Common myeloid progenitor, CD34-positive (primary cell): ENCODE data around the gene DPM1.

ENCODE experiments used
- CTCF ChIA-PET: fragments of 350-600 bp; sonication (Branson Sonifier 250); formaldehyde crosslinking; loops from one replicate; lab custom pipeline; 2021; ENCODE audit warnings: antibody characterized with exemption; lab: Charles Lee
- POLR2A ChIA-PET: fragments of 350-600 bp; sonication (Branson Sonifier 250); formaldehyde crosslinking; loops from one replicate; lab custom pipeline; 2021; ENCODE audit warnings: antibody characterized with exemption; lab: Charles Lee
- DNase-seq, 3 donors: peaks; one replicate each; pipeline versions ENCODE4 v3.0.0 to v3.0.0-alpha.2; 2013
- H3K27ac ChIP-seq, 2 experiments: 1 replicate in 1 of 2; 2 replicates in 1 of 2; pipeline ENCODE4 v1.7.0; 2013; ENCODE audit warnings: inconsistent platforms in 2 of 2, low read length in 2 of 2, mild to moderate bottlenecking in 2 of 2, low read depth in 1 of 2, moderate library complexity in 1 of 2; ENCODE audit not compliant: severe bottlenecking in 2 of 2, insufficient read depth in 1 of 2, poor library complexity in 1 of 2
- H3K27me3 ChIP-seq, 5 experiments: replicated peaks in 2 of 5; 1 replicate in 3 of 5; 2 replicates in 2 of 5; pipeline versions ENCODE4 v1.6.1 to v1.7.0; 2013; ENCODE audit warnings: low read length in 4 of 5, mild to moderate bottlenecking in 2 of 5, moderate library complexity in 2 of 5, inconsistent platforms in 1 of 5; ENCODE audit not compliant: insufficient read depth in 5 of 5, control insufficient read depth in 4 of 5
- H3K36me3 ChIP-seq, 4 experiments: 1 replicate in 2 of 4; 2 replicates in 2 of 4; pipeline versions ENCODE4 v1.6.1 to v1.7.0; 2013; ENCODE audit warnings: low read length in 3 of 4, control low read depth in 1 of 4, mild to moderate bottlenecking in 1 of 4; ENCODE audit not compliant: control insufficient read depth in 4 of 4, insufficient read depth in 4 of 4
- H3K4me1 ChIP-seq, 4 experiments: 1 replicate in 3 of 4; 2 replicates in 1 of 4; pipeline versions ENCODE4 v1.6.1 to v1.7.1; 2013; ENCODE audit warnings: low read length in 3 of 4, mild to moderate bottlenecking in 3 of 4, control low read depth in 1 of 4, inconsistent platforms in 1 of 4, moderate library complexity in 1 of 4; ENCODE audit not compliant: control insufficient read depth in 4 of 4, insufficient read depth in 4 of 4; ENCODE audit errors: control extremely low read depth in 1 of 4
- H3K4me3 ChIP-seq, 7 experiments: 1 replicate in 4 of 7; 2 replicates in 3 of 7; pipeline versions ENCODE4 v1.5.1 to v1.7.0; 2013; ENCODE audit warnings: mild to moderate bottlenecking in 7 of 7, low read length in 6 of 7, moderate library complexity in 6 of 7, inconsistent platforms in 2 of 7, low read depth in 2 of 7, control low read depth in 1 of 7; ENCODE audit not compliant: insufficient read depth in 4 of 7, control insufficient read depth in 1 of 7; ENCODE audit errors: extremely low read depth in 1 of 7
- H3K9me3 ChIP-seq, 5 experiments: 1 replicate in 4 of 5; 2 replicates in 1 of 5; pipeline versions ENCODE4 v1.6.1 to v1.7.1; 2013; ENCODE audit warnings: low read length in 4 of 5, mild to moderate bottlenecking in 2 of 5, inconsistent platforms in 1 of 5, low read depth in 1 of 5, moderate library complexity in 1 of 5; ENCODE audit not compliant: control insufficient read depth in 4 of 5, insufficient read depth in 2 of 5; ENCODE audit errors: control extremely low read depth in 1 of 5
- WGBS: methylation state at CpG from one replicate; pipeline ENCODE4 v1.1.5; 2013; ENCODE audit not compliant: insufficient coverage; 5-methylcytosine and 5-hydroxymethylcytosine counted together

The DPM1 gene

DNA sequence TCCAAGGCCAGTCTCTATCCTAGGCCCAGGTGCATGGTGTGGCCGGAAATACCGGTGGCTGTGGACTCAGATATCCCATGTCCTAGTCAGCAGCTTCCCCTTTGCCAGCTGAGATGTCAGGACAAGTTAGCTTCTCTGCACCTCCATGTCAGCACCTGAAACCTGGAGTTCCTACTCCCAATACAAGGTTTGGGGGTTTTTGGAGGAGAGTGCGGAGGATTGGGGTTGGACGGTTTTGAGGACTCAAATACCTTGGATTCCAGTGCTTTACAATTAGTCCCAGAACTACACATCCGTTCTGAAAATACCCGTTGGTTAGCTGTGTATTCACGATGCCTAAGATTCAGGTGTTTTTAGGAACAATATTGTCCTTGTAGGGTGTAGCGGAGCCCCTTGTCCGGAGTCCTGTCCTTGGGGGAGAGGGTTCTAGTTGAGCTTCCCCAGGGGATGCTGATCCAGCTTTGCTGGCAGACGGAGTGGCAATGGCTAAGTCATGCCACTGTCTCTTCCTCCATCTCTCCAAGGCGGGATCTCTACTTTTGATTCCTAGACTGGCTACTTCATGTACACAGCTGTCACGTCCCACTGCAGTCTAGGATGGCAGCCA lies 72.0 kb downstream of the DPM1 start:
- no peaks in the 10 kb centered on the region for H3K27me3 ChIP-seq
- CTCF ChIA-PET, result interaction anchor here (0.6 to 2.9 kb wide), 6 partner anchors 9 to 62 kb away, joined by 3 to 7 read pairs (median 4); no protein-coding TSS in a partner anchor
- no peaks in the 10 kb centered on the region for H3K4me1 ChIP-seq
- POLR2A ChIA-PET, result no interaction called here
- no peak for DNase-seq
- no peak overlapping the region for H3K27ac ChIP-seq
- peaks cover 16 to 44% (median 38%) of the 10 kb centered on the region in 4 experiments for H3K36me3 ChIP-seq
- 93% methylated on average over 12 of the region's 12 CpGs for WGBS
- no peak overlapping the region for H3K4me3 ChIP-seq
- H3K9me3 ChIP-seq, result peaks cover 0 to 7% (median 0%) of the 10 kb centered on the region in 5 experiments

- Histone ChIP-seq H3K36me3 (peaks cover 14 to 39% (median 33%) of the 10 kb centered on the region in 4 experiments), H3K27me3 (no peaks in the 10 kb centered on the region), H3K4me1 (no peaks in the 10 kb centered on the region), H3K9me3 (peaks cover 0 to 7% (median 0%) of the 10 kb centered on the region in 5 experiments), H3K27ac (no peak overlapping the region), H3K4me3 (no peak overlapping the region)
- ChIA-PET POLR2A (no interaction called here), CTCF (interaction anchor here (0.6 to 2.9 kb wide), 5 partner anchors 9 to 62 kb away, joined by 3 to 7 read pairs (median 3); no protein-coding TSS in a partner anchor)
- WGBS, result 96% methylated on average over 3 of the region's 5 CpGs
- no peak for DNase-seq
Observed at GRCh38 chr20:50885781-50886180, 72.6 kb downstream of the DPM1 start.

- no peaks in the 10 kb centered on the region for H3K4me1 ChIP-seq
- whole genome bisulfite sequencing, result 97% methylated on average over 5 of the region's 7 CpGs
- POLR2A ChIA-PET, result no interaction called here
Observed at GRCh38 chr20:50885068-50885467, 73.3 kb downstream of the DPM1 start.

More at GRCh38 chr20:50885068-50885467, 73.3 kb downstream of the DPM1 start:
- no peak overlapping the region for H3K4me3 ChIP-seq
- no peak overlapping the region for H3K27ac ChIP-seq
- peaks cover 14 to 36% (median 31%) of the 10 kb centered on the region in 4 experiments for H3K36me3 ChIP-seq
- CTCF ChIA-PET, result interaction anchor here (1.0 to 2.9 kb wide), 6 partner anchors 10 to 61 kb away, joined by 3 to 7 read pairs (median 4); no protein-coding TSS in a partner anchor
- DNase-seq, result no peak
- H3K9me3 ChIP-seq, result peaks cover 0 to 7% (median 0%) of the 10 kb centered on the region in 5 experiments
- no peaks in the 10 kb centered on the region for H3K27me3 ChIP-seq
